Measurements from ENCODE around the gene DPEP2. TPM values are rescaled to one million over a fixed set of nuclear protein-coding genes. Genes with fewer than 3 reads are reported as not detected.
"Not testable (repeated sequence)": the region's sequence is repeated elsewhere in the genome, so short reads cannot be mapped to it uniquely, and the experiment has no call there.

DPEP2 gene

DNA sequence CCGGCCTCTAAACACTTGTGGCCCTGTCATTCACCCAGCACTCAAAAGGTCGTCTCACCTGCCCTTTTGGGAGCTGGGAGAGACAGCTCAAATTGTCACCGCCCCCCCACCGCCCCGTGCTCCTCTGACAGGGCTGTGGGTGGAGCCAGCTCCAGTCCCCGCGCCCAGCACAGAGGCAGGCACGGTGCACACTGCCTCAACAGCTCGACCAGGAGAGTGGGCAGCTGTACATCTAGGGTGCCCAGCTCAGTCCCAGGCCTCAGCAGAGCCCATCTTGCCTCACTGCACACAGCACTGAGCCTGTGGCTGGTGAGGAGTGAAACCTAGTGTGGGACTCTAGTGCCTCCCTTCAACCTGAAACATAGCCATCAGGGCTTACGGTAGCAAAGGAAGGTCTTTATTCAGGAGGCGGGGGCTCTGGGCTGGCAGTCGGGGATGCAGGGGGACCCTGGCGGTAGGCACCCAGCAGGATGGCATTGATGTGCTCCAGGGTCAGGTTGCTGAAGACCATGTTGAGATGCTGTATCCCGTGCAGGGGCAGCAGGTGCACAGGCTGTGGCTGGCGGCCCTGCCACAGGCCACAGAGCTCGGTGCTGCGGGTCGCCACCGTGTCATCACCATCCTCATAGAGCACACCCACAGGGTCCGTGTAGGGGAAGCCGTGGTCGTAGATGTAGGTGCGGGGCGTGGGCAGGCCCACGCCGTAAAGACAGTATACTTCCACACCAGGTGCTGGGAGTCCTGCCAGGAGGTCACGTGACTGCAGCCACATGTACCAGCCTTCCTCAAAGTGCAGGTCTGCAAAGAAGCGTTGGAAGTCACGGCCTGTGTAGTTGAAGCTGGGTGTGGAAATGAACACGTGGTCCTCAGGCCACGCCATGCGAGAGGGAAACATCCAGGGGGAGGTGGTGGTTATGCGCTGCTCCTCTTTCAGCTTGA, 59.5 kb downstream of the DPEP2 start:
- 96% methylated on average over 33 of the region's 33 CpGs for WGBS

DNA sequence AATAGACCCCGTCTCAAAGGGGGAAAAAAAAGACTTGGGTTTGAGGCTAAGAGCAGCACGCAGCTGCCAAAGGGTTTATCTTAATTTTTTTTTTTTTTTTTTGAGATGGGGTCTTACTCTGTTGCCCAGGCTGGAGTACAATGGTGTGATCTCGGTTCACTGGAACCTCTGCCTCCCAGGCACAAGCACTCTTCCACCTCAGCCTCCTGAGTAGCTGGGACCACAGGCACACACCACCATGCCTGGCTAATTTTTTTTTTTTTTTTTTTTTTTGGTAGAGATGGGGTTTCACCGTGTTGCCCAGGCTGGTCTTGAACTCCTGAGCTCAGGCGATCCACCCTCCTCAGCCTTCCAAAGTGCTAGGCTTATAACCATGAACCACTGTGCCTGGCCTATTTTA, 61.6 kb downstream of the DPEP2 start:
- not testable (repeated sequence) for H4K91ac ChIP-seq (ENCODE audit: low read length); H3K9me3 ChIP-seq (ENCODE audit: control insufficient read depth, low read length)
- WGBS = 97% methylated on average over 4 of the region's 5 CpGs

More for the DNA sequence above, 59.5 kb downstream of the DPEP2 start:
- Histone ChIP-seq H2BK5ac (ENCODE audit: low read depth, low read length, poor library complexity, severe bottlenecking) (no peak overlapping the region), H3K79me1 (replicated peaks; ENCODE audit: low read length, poor library complexity, severe bottlenecking) (peaks cover 16% of the 10 kb centered on the region), H3K23ac (ENCODE audit: low read length in 2 of 2) (no peak overlapping the region), H3K27ac (ENCODE audit: low read length, poor library complexity, severe bottlenecking) (no peak overlapping the region), H4K8ac (ENCODE audit: low read length) (no peak overlapping the region), H3K4me2 (ENCODE audit: low read length, poor library complexity, severe bottlenecking) (no peak overlapping the region), H2BK120ac (ENCODE audit: low read depth, low read length) (no peak overlapping the region), H3K4ac (ENCODE audit: low read depth in 1 of 2, low read length in 2 of 2) (no peak overlapping the region), H3K14ac (ENCODE audit: low read length in 2 of 2) (peak overlapping the region in 1 of 2 experiments; percentile 26), H2AFZ (ENCODE audit: low read depth, low read length) (no peak overlapping the region), H2BK12ac (ENCODE audit: low read length in 2 of 2) (peak overlapping the region in 1 of 2 experiments; percentile 51), H3K36me3 (ENCODE audit: control insufficient read depth in 1 of 2, insufficient read depth in 2 of 2, low read depth in 1 of 2, low read length in 2 of 2) (peaks cover 46 to 55% of the 10 kb centered on the region in 2 experiments), H3K27me3 (ENCODE audit: control insufficient read depth in 1 of 2, insufficient read depth in 1 of 2, low read length in 2 of 2) (no peaks in the 10 kb centered on the region), H3K9me3 (ENCODE audit: control insufficient read depth, low read length) (no peaks in the 10 kb centered on the region), H4K91ac (ENCODE audit: low read length) (no peak overlapping the region), H3K4me1 (ENCODE audit: control insufficient read depth, insufficient read depth, low read depth, low read length) (peaks cover 33% of the 10 kb centered on the region), H2BK15ac (ENCODE audit: low read depth, poor library complexity, severe bottlenecking) (no peak overlapping the region), H3K18ac (ENCODE audit: low read depth in 1 of 2, low read length in 2 of 2) (no peak overlapping the region), H2AK5ac (ENCODE audit: low read length, severe bottlenecking) (no peak overlapping the region), H3K4me3 (ENCODE audit: insufficient read depth in 1 of 2, low read depth in 1 of 2, low read length in 2 of 2) (no peak overlapping the region), H3K9ac (ENCODE audit: low read length) (no peak overlapping the region)
- DNase-seq = no peak

More for the DNA sequence above, 61.6 kb downstream of the DPEP2 start:
- Histone ChIP-seq H3K79me1 (replicated peaks; ENCODE audit: low read length, poor library complexity, severe bottlenecking) (peaks cover 15% of the 10 kb centered on the region), H3K36me3 (ENCODE audit: control insufficient read depth in 1 of 2, insufficient read depth in 2 of 2, low read depth in 1 of 2, low read length in 2 of 2) (peaks cover 42 to 48% of the 10 kb centered on the region in 2 experiments), H3K4me1 (ENCODE audit: control insufficient read depth, insufficient read depth, low read depth, low read length) (peaks cover 29% of the 10 kb centered on the region), H3K4me3 (ENCODE audit: insufficient read depth in 1 of 2, low read depth in 1 of 2, low read length in 2 of 2) (peak overlapping the region in 1 of 2 experiments; percentile 98)
- not testable (repeated sequence) for H2AFZ ChIP-seq (ENCODE audit: low read depth, low read length); H3K9ac ChIP-seq (ENCODE audit: low read length); H3K27me3 ChIP-seq (ENCODE audit: control insufficient read depth in 1 of 2, insufficient read depth in 1 of 2, low read length in 2 of 2); H4K8ac ChIP-seq (ENCODE audit: low read length); H2BK5ac ChIP-seq (ENCODE audit: low read depth, low read length, poor library complexity, severe bottlenecking); H2BK15ac ChIP-seq (ENCODE audit: low read depth, poor library complexity, severe bottlenecking); H3K27ac ChIP-seq (ENCODE audit: low read length, poor library complexity, severe bottlenecking); H2BK120ac ChIP-seq (ENCODE audit: low read depth, low read length); H2BK12ac ChIP-seq (ENCODE audit: low read length in 2 of 2); H3K18ac ChIP-seq (ENCODE audit: low read depth in 1 of 2, low read length in 2 of 2); H3K23ac ChIP-seq (ENCODE audit: low read length in 2 of 2); H3K4me2 ChIP-seq (ENCODE audit: low read length, poor library complexity, severe bottlenecking); DNase-seq; H3K4ac ChIP-seq (ENCODE audit: low read depth in 1 of 2, low read length in 2 of 2); H3K14ac ChIP-seq (ENCODE audit: low read length in 2 of 2); H2AK5ac ChIP-seq (ENCODE audit: low read length, severe bottlenecking)

Small RNAs within 50 kb of the gene (small RNA-seq; reads per million reads assigned to genes)
- not detected for gene RNU6-359P (ENCODE audit: low read depth)
